ENCODE measurements around the gene ACTR2.
"Not testable (repeated sequence)": the region's sequence is repeated elsewhere in the genome, so short reads cannot be mapped to it uniquely, and the experiment has no call there.

Gene ACTR2

DNA sequence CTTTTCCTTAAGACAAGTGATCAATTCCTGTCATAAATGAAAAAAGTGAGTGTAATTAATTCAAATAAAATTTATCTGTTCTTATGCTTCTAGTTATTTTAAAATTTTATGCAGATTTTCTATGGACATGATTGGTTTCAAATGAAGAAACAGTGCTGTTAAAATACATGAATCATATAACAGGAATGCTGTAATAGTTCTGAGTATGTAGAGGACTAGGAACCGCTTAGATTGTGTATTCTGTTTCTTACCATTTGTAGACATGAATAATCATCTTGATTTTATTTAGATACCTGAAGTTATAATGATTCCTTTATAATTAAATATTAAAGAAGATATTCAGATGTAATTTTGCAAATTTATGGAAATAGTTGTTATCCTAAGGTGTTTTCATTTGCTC is 3.5 kb downstream of the ACTR2 start:
- DNase-seq: no peak

DNA sequence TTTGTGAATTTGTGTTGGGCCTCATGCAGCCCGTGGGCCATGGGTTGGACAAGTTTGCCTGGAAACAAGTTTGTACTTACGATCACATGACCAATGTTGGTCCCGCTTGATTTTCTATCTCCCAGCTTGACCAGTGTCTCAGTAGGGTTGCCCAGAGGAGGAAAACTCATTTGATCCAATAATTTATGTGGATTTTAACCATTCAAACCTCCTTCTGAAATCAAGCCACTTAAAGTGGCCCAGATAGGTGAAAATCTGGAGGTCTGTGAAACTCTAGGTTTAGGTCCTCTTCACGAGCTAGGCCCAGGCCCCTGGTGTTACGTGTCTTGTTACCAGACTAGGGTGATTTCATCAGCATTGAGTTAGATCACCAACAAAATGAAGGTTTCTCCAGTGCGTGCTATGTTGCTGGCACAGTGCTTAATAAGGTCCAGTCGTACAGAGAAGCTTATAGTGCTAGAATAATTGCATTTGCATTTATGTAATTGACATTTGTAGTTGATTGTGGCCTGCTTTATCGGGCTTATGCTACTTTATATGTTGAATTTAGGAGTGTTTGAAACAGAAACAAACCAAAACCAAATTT is 4.4 kb downstream of the ACTR2 start:
- DNase-seq: peak; percentile 33

DNA sequence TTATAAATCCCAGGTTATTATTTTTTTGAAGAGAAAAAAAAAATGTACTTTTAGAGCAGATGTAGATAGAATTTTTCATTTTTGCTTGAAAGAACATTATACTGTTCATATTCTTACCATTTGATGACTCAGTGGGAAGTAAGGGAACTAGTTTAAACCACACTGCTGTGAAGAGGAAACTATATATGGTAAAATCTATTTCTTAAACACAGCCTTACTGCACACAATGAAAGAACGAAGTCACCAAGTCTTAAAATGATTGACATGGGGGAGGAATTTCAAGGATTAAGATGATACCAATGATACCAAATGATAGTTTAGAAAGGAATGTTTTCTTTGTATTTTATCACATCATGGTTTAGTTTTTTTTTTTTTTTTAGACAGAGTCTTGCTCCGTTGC is 5.0 kb downstream of the ACTR2 start:
- peak; percentile 64 for DNase-seq

DNA sequence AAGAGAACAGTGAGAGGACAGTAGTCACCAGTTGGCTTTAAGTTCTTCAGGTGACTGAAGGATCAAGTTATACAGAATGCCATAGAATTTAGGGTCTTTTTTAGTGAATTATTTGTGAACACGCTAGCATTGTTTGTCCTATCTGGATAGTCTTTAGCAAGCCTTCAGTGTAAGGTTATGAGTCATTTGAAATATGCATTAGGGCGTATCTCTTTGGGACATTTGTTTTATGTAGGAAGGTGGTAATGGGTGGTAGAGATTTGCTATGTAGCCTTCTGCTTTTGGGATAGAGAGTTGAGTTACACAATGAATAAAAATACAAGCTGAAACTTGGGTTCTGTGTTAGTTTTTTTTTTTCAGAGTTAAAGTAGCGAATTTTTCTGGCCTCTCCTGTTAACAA is 13.0 kb downstream of the ACTR2 start:
- no peak for DNase-seq

DNA sequence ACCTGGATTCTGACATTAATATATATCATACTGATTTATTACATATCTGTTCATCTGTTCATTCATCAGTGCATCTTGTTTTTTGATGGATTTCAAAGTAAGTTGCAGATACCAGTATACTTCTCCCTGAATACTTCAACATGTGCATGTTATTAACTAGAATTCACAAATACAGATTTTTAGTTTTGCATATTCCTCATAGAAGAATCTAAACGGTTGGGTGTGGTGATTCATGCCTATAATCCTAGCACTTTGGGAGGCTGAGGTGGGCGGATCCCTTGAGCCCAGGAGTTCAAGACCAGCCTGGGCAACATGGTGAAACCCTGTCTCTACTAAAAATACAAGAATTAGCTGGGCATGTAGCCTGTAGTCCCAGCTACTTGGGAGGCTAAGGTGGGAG is 16.8 kb downstream of the ACTR2 start:
- not testable (repeated sequence) for DNase-seq

DNA sequence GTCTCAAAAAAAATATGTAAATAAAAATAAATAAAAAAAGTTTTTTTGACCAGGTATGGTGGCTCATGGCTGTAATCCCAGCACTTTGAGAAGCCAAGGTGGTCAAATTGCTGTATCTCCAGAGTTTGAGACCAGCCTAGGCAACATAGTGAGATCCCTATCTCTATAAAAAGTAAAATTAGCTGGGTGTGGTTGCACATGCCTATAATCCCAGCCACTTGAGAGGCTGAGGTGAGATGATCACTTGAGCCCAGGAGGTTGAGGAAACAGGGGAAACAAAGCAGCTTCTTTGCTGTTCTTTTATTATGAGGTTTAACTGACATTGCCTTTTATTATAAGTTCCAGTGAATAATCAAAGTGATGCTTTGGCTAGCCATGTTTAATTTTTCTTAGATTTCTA is 25.0 kb downstream of the ACTR2 start:
- no peak for DNase-seq

GRCh38 chr2:65255356-65255755 is 27.7 kb downstream of the ACTR2 start:
- DNase-seq: no peak

GRCh38 chr2:65256054-65256453 is 28.4 kb downstream of the ACTR2 start:
- no peak for DNase-seq

- DNase-seq: not testable (repeated sequence)
These were observed 30.2 kb downstream of the ACTR2 start for GRCh38 chr2:65257866-65258265.

DNA sequence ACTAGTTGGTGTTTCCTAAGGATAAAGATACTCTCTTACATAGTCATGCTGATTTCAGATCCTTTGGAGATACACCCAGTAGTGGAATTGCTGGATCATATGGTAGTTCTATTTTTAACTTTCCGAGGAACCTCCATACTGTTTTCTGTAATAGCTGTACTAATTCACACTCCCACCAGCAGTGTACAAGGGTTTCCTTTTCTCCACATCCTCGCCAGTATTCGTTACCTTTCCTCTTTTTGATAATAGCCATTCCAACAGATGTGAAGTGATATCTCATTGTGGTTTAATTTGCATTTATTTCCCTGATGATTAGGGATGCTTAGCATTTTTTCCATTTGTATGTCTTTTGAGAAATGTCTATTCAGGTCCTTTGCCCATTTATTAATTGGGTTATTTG is 34.0 kb downstream of the ACTR2 start:
- DNase-seq: no peak

- DNase-seq: no peak
These were observed 35.6 kb downstream of the ACTR2 start for GRCh38 chr2:65263262-65263661.

DNA sequence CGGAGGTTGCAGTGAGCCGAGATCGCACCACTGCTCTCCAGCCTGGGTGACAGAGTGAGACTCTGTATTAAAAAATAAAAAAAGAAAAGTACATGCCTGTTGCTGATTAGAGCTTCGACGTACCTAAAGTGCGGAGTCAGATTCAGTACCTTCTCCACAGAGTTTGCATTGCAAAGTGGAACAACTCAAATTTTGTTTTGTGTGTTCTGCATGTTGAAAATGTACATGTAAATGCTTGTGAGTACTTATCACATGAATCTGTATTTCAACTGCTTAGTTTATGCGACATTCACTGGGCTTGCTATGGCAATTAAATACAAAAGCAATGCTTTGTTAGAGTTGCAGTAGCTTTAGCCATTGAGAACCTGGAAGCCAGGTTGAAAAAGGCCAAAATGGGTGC is 36.4 kb downstream of the ACTR2 start:
- no peak for DNase-seq

- no peak for DNase-seq
These were observed 37.4 kb downstream of the ACTR2 start for GRCh38 chr2:65264821-65265670.

DNA sequence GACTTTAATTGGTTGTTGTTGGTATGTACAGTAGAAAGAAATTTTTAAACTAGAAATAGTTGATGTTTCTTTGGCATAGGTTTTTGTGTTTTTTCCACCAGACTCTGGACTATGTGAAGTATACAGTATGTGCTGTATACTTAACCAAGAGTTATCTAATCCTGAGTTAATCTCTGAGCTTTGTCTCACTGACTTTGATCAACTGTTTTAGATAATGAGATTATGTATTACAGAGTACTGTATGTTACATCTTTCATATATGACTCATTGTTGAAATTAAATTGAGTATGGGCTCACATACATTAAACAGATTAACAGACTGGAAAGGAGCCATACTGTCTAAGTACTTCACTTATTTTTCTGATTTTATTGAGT is 38.0 kb downstream of the ACTR2 start:
- DNase-seq: no peak

- DNase-seq: no peak
These were observed 39.4 kb downstream of the ACTR2 start for GRCh38 chr2:65267008-65267407.

DNA sequence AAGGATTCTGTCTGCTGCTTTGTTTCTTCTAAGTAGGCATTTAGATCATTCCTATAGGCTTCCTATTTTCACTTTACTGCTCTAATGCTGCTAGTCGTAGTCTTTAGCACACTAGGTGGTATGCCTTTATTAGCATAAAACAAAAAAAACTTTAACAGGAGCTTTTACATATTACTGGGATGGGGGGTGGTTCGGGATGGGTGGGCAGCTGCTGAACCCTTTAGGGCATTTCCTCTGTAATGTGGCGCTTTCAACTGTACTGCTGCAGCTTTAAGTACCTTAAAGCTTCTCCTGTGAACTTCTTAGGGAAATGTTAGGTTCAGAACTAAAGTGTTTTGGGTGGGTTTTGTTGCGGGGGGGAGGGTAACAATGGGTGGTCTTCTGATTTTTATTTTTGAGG is 41.3 kb downstream of the ACTR2 start:
- DNase-seq: no peak

GRCh38 chr2:65273344-65273743 is 45.7 kb downstream of the ACTR2 start:
- no peak for DNase-seq

- no peak for DNase-seq
These were observed 47.7 kb downstream of the ACTR2 start for GRCh38 chr2:65275141-65275915.

DNA sequence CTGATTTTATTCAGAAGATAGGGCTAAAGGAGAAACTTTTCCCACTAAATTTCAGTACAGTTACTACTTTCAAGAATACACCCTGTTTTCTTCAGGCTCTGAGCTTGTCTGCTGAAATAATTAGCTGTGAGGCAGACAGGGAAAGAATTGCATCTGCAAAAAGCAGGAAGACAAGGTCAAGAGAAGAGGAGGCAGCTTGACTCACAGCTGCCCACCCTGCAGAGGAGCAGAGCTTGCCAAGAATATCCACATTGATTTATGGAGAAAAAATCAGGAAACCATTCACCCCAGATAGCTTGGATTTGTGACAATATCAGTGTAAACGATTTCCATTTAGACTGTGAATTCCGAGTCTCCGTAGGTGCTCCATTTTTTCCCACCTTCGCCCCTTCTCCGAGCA is 49.0 kb downstream of the ACTR2 start:
- DNase-seq: no peak

DNA sequence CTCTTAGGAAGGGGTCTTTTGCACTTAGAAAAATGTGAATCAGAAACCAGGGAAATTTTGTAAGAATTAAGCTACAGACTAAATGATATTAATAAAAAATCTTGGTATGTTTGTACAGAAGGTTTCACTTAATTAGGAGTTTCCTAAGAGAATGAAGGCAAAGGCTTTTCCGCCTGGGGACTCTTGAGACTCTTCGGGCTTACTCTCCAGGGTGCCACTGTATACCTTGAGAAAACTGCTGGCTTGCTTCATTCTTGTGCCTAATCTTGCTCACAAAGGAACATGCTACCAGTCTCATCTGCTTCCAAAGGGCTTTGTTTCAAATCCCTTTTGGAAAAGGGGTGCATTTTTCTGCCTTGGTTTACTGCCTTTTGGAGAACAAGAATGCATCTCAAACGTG is 49.5 kb downstream of the ACTR2 start:
- no peak for DNase-seq

DNA sequence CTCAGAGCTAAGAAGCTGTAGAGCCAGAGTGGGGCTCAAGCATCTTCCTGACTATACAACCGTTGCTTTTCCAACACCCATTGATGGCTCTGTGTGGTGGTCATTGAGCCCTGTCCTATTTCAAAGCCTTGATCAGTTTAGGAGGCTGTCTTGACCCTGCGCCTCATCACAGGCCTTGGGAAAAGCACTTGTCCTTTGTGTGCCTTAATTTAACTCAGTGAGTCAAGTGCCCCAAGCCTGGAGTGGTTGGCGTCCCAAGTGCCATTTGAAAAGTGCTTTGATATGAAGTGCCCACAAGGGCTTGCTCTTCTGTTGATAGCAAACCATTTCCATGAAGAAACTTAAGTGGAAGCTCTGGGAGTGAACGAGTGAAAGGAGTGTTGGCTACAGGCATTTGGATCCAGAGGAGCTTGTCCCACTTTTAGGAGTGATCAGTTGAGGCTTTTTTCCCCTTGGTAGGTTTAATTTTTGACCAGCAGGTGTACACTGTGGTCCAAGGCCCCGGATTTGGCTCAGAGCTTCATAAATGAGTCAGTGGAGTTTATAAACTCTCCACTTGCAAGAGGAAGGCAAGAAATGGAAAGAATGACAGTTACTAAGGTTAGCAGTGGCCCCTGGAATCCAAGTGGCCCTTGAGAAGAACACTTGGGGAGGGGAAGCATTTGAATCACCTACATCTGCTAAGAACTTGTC is 50.3 kb downstream of the ACTR2 start:
- no peak for DNase-seq

DNA sequence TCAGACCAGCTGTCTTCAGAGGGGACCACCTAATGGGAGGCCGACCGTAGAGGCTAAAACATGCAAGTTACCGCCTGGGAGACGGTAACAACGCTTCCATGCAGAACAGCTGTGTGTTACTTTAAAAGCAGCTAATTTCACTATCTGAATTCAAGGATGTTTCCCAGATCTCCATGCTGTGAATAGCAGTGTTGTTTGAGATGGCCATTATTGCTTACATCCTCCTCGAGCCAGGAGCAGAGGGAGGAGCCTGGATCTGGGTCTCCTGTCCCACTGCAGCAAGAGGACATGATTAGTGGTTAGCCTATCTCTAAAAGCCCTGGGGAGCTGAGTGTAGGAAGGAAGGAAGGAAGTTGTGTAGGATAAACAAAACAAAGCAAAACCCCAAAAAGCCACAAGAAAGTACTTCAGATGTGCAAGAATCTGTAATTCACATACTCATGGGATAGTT is 50.9 kb downstream of the ACTR2 start:
- DNase-seq: no peak

DNA sequence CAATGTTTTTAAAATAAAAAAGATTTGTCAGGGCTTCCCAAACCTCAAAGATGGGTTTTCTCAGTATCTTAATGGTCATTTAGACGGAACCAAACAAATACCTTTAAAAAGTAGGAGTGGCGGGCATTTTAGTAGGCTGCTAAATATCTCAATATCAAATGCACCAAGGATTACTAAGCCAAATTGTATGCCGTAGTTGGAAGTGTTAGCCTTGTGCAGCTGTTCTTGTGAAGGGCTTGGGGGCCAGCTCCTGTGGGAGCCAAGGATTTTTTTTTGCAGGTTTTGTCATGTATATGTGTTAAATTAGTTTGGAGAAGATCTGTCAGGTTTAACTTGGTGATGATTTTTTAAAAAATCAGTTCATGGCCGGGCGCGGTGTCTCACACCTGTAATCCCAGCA is 52.1 kb downstream of the ACTR2 start:
- no peak for DNase-seq

Data from SIG-M5 (cell line).